Activated CD8-positive, alpha-beta T cell treated with anti-CD3 and anti-CD28 coated beads for 36 hours (primary cell): ENCODE results near the gene GRIA1. TPM values are rescaled to one million over a fixed set of nuclear protein-coding genes. Genes with fewer than 3 reads are reported as not detected.

Experiments
- ATAC-seq: fragments of 200-7000 bp; cut with Tn5 transposase; one replicate; pipeline ENCODE4 v1.10.0; 2021; ENCODE audit warnings: mild to moderate bottlenecking, moderate library complexity
- CTCF ChIA-PET: fragments of 350-600 bp; sonication (Branson Sonifier 250); formaldehyde crosslinking; loops from one replicate; lab custom pipeline; 2021; ENCODE audit warnings: antibody characterized with exemption; lab: Charles Lee
- POLR2A ChIA-PET: fragments of 350-600 bp; sonication (Branson Sonifier 250); formaldehyde crosslinking; loops from one replicate; lab custom pipeline; 2021; ENCODE audit warnings: antibody characterized with exemption; lab: Charles Lee
- DNase-seq: peaks from one replicate; pipeline ENCODE4 v3.0.0-alpha.2; 2020
- H3K27ac Mint-ChIP-seq: one replicate; pipeline ENCODE4 v1.8.0; 2021; ENCODE audit warnings: mild to moderate bottlenecking, mixed read lengths
- H3K27me3 Mint-ChIP-seq: one replicate; pipeline ENCODE4 v1.8.0; 2021; ENCODE audit warnings: mixed read lengths
- H3K36me3 Mint-ChIP-seq: one replicate; pipeline ENCODE4 v1.8.0; 2021; ENCODE audit warnings: low read depth, mixed read lengths
- H3K4me1 Mint-ChIP-seq: one replicate; pipeline ENCODE4 v1.8.0; 2021; ENCODE audit warnings: low read depth, mixed read lengths
- H3K4me3 Mint-ChIP-seq: one replicate; pipeline ENCODE4 v1.8.0; 2021; ENCODE audit warnings: mild to moderate bottlenecking, moderate library complexity, mixed read lengths
- H3K9me3 Mint-ChIP-seq: one replicate; pipeline ENCODE4 v1.8.0; 2021; ENCODE audit warnings: mixed read lengths
- CTCF ChIP-seq: fragments of 200-600 bp; IDR thresholded peaks from one replicate; pipeline ENCODE4 v1.8.0; 2022; ENCODE audit warnings: antibody characterized with exemption, mild to moderate bottlenecking
- intact Hi-C: fragments of 100-400 bp; cut with micrococcal nuclease; formaldehyde crosslinking; loops from one replicate; pipeline ENCODE4 v1.10.0; 2022
- total RNA-seq, 2 experiments: library from RNA; stranded (reverse); gene quantifications; one replicate each; pipeline ENCODE4 v1.2.3, GENCODE V29; 2021

The GRIA1 gene
- total RNA-seq, 2 experiments from 2014 or later = not detected

DNA sequence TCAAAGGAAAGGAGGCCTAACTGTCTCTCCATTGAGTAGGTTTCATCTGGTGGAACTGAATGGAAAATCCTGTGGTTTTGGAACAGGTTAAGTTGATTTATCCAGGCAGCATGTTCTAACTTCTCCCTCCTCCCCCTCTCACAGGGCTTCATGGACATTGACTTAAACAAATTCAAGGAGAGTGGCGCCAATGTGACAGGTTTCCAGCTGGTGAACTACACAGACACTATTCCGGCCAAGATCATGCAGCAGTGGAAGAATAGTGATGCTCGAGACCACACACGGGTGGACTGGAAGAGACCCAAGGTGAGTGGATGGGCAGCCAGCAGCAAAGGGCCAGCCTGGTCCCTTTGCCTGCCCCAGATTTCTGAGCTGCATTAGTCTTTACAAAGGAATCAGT, 183.9 kb downstream of the GRIA1 start:
- no peaks in the 10 kb centered on the region for H3K4me1 Mint-ChIP-seq
- intact Hi-C loops = no loop called here

GRCh38 chr5:153676406-153676805, 185.9 kb downstream of the GRIA1 start:
- ATAC-seq (no peak), DNase-seq (no peak)
- ChIA-PET CTCF (no interaction called here), POLR2A (no interaction called here)
- no peaks in the 10 kb centered on the region for H3K4me1 Mint-ChIP-seq
- peaks cover 6% of the 10 kb centered on the region for H3K9me3 Mint-ChIP-seq
- intact Hi-C loops = no loop called here
- no peaks in the 10 kb centered on the region for H3K27me3 Mint-ChIP-seq
- no peak for TF ChIP-seq CTCF
- H3K36me3 Mint-ChIP-seq = no peaks in the 10 kb centered on the region
- H3K27ac Mint-ChIP-seq = no peak overlapping the region
- no peak overlapping the region for H3K4me3 Mint-ChIP-seq

More for the DNA sequence above, 183.9 kb downstream of the GRIA1 start:
- Mint-ChIP-seq H3K27me3 (no peaks in the 10 kb centered on the region), H3K9me3 (peaks cover 6% of the 10 kb centered on the region), H3K36me3 (no peaks in the 10 kb centered on the region), H3K4me3 (no peak overlapping the region), H3K27ac (no peak overlapping the region)
- ChIA-PET CTCF (no interaction called here), POLR2A (no interaction called here)
- no peak for ATAC-seq
- no peak for TF ChIP-seq CTCF
- DNase-seq = no peak

- H3K4me1 Mint-ChIP-seq = no peaks in the 10 kb centered on the region
- H3K27me3 Mint-ChIP-seq = no peaks in the 10 kb centered on the region
- no peaks in the 10 kb centered on the region for H3K36me3 Mint-ChIP-seq
- intact Hi-C loops = no loop called here
- no peak overlapping the region for H3K4me3 Mint-ChIP-seq
- ATAC-seq = no peak
- peaks cover 3% of the 10 kb centered on the region for H3K9me3 Mint-ChIP-seq
- no peak overlapping the region for H3K27ac Mint-ChIP-seq
- CTCF ChIA-PET = no interaction called here
- no peak for TF ChIP-seq CTCF
- POLR2A ChIA-PET = no interaction called here
- no peak for DNase-seq
Observed at GRCh38 chr5:153676821-153677220, 186.4 kb downstream of the GRIA1 start.

DNA sequence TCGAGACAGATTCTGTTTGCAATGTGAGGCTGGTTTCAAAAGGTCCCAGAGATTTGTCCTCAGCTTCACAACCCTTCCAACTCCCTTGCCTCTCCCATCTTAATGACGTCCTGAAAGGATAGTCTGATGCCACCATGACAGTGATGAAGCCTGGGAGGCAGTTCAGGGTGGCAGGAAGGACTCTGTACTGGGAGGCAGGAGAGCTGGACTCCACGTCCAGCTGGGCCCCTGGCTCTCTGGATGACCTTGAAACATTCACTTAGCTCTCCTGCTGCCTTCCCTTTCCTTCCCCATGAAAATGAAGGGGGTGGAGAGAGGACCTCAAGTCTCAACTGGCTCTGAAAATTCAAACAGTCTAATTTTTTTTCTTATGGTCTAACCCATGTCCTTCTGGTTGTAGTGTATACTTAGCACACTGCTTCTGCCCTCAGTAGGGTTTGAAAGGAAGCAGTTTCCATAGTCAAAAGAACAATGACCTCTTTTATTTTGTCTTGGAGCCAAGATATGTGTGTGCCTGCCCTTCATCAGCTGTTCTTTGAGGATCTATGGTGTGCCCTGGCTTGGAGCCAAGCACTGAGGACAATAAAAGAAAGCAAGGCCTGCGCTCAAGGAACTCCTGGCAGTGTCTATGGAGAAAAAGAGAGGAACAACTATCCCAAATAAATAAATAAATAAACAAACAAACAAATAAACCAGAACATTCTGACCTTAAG, 188.3 kb downstream of the GRIA1 start:
- CTCF ChIA-PET = no interaction called here
- no peaks in the 10 kb centered on the region for H3K9me3 Mint-ChIP-seq
- DNase-seq = no peak
- no peaks in the 10 kb centered on the region for H3K27me3 Mint-ChIP-seq
- no peak overlapping the region for H3K4me3 Mint-ChIP-seq
- intact Hi-C loops = no loop called here
- no peak overlapping the region for H3K27ac Mint-ChIP-seq
- ATAC-seq = no peak
- POLR2A ChIA-PET = no interaction called here
- no peaks in the 10 kb centered on the region for H3K36me3 Mint-ChIP-seq
- H3K4me1 Mint-ChIP-seq = no peaks in the 10 kb centered on the region
- TF ChIP-seq CTCF = no peak

- ChIA-PET CTCF (no interaction called here), POLR2A (no interaction called here)
- DNase-seq (no peak), ATAC-seq (no peak)
- no peak for TF ChIP-seq CTCF
- intact Hi-C loops = no loop called here
- H3K4me1 Mint-ChIP-seq = no peaks in the 10 kb centered on the region
- H3K9me3 Mint-ChIP-seq = no peaks in the 10 kb centered on the region
- no peak overlapping the region for H3K4me3 Mint-ChIP-seq
- no peaks in the 10 kb centered on the region for H3K36me3 Mint-ChIP-seq
- H3K27ac Mint-ChIP-seq = no peak overlapping the region
- H3K27me3 Mint-ChIP-seq = peaks cover 1% of the 10 kb centered on the region
Observed at GRCh38 chr5:153690236-153690635, 199.8 kb downstream of the GRIA1 start.
